Endothelial cell of umbilical vein (primary cell): ENCODE data around the gene TOGARAM2.

Source experiments
- EZH2 ChIP-seq: IDR thresholded peaks from 2 replicates; pipeline ENCODE4 v1.6.1; 2012; ENCODE audit warnings: borderline replicate concordance, low read depth, mild to moderate bottlenecking, moderate library complexity, low read length, inconsistent platforms; ENCODE audit not compliant: severe bottlenecking
- FOS ChIP-seq: IDR thresholded peaks from 2 replicates; pipeline ENCODE4 v1.6.1; 2011; ENCODE audit warnings: mild to moderate bottlenecking, low read length, moderate library complexity, borderline replicate concordance; ENCODE audit not compliant: insufficient read depth
- POLR2AphosphoS5 ChIP-seq: IDR thresholded peaks from 2 replicates; pipeline ENCODE4 v1.6.1; 2012; ENCODE audit warnings: low read depth, mild to moderate bottlenecking, control low read depth, low read length, moderate library complexity; ENCODE audit not compliant: insufficient read depth
- TF ChIP-seq, protein P1 (sequence below), 2 donors: IDR thresholded peaks; 1 replicate in 1 of 2; 2 replicates in 1 of 2; pipeline ENCODE4 v1.5.1; 2011; ENCODE audit warnings: low read length in 2 of 2, mild to moderate bottlenecking in 2 of 2, moderate library complexity in 2 of 2, control low read depth in 1 of 2, inconsistent platforms in 1 of 2, low read depth in 1 of 2; ENCODE audit not compliant: insufficient read depth in 1 of 2; ENCODE audit errors: extremely low read depth in 1 of 2
- TF ChIP-seq, protein P2 (sequence below): IDR thresholded peaks from 2 replicates; pipeline ENCODE4 v1.6.1; 2011; ENCODE audit not compliant: insufficient read depth, insufficient read length

DNA sequence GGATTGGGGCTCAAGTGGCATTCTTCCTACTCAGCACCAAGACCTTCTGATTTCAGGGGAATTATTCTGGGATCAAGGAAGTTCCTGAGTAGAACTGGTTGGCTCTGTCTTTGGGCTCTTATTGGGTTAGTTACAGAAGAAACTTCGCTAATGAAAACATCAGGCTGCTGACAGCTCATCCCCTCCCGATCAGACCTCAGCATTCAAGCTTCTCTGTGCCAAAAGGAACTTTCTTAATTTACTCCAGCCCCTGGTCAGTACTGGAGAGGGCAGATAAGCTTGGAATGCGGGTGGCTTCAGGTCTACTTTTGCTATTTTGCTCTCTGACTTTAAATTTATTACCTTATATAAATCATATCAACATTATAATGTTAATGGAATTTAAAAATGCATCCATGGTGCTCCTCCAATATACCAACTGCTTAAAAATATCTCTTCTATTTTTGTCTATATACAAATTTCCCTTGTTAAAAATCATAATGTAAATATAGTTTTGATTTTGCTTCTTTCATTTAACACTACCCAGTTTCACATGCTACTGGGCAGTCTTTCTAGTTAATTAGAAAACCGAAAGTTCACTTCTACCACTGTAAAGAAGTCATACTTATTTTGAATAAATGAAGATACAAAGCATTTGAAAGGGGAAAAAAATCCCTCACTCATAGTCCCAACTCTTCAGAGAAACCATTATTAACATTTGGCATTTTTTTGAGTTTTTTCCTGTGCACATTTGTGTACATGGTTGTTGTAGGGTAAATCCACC is 58.8 kb downstream of the TOGARAM2 start:
- TF ChIP-seq, protein P1, sequence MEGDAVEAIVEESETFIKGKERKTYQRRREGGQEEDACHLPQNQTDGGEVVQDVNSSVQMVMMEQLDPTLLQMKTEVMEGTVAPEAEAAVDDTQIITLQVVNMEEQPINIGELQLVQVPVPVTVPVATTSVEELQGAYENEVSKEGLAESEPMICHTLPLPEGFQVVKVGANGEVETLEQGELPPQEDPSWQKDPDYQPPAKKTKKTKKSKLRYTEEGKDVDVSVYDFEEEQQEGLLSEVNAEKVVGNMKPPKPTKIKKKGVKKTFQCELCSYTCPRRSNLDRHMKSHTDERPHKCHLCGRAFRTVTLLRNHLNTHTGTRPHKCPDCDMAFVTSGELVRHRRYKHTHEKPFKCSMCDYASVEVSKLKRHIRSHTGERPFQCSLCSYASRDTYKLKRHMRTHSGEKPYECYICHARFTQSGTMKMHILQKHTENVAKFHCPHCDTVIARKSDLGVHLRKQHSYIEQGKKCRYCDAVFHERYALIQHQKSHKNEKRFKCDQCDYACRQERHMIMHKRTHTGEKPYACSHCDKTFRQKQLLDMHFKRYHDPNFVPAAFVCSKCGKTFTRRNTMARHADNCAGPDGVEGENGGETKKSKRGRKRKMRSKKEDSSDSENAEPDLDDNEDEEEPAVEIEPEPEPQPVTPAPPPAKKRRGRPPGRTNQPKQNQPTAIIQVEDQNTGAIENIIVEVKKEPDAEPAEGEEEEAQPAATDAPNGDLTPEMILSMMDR (IDR thresholded peaks at IDR 0.05; ENCODE audit: extremely low read depth in 1 of 2, insufficient read depth in 1 of 2, low read depth in 1 of 2, low read length in 2 of 2) = no peak
- TF ChIP-seq EZH2 (no peak), FOS (no peak), POLR2AphosphoS5 (no peak)
- TF ChIP-seq, protein P2, sequence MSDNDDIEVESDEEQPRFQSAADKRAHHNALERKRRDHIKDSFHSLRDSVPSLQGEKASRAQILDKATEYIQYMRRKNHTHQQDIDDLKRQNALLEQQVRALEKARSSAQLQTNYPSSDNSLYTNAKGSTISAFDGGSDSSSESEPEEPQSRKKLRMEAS = no peak
